Naive B cell (primary cell): ENCODE data around the gene CCDC116. TPM values are rescaled to one million over a fixed set of nuclear protein-coding genes. Genes with fewer than 3 reads are reported as not detected.
A peak's percentile ranks its signal among the peaks of the same experiment; 100 is the strongest.

Source experiments
- ATAC-seq, 2 donors: fragments of 150-1000 bp; cut with Tn5 transposase; 2 replicates each; pipeline ENCODE4 v1.10.0; 2021; ENCODE audit warnings: low read depth in 2 of 2, mild to moderate bottlenecking in 2 of 2, moderate library complexity in 2 of 2
- DNase-seq: peaks from one replicate; pipeline ENCODE4 v3.0.0; 2022
- H3K27ac Mint-ChIP-seq, 6 donors: one replicate each; pipeline ENCODE4 v1.8.0; 2020 to 2022; ENCODE audit warnings: mild to moderate bottlenecking in 6 of 6, mixed read lengths in 6 of 6, moderate library complexity in 5 of 6, inconsistent platforms in 2 of 6
- H3K27me3 Mint-ChIP-seq, 3 donors: one replicate each; pipeline ENCODE4 v1.8.0; 2021 to 2022; ENCODE audit warnings: mixed read lengths in 3 of 3, mild to moderate bottlenecking in 1 of 3
- H3K36me3 Mint-ChIP-seq, 2 donors: one replicate each; pipeline ENCODE4 v1.8.0; 2020 to 2022; ENCODE audit warnings: mixed read lengths in 2 of 2, inconsistent platforms in 1 of 2, mild to moderate bottlenecking in 1 of 2
- H3K4me1 Mint-ChIP-seq, 3 donors: one replicate each; pipeline ENCODE4 v1.8.0; 2020 to 2022; ENCODE audit warnings: mixed read lengths in 3 of 3, inconsistent platforms in 1 of 3, mild to moderate bottlenecking in 1 of 3, moderate library complexity in 1 of 3
- H3K4me3 Mint-ChIP-seq, 8 donors: one replicate each; pipeline ENCODE4 v1.8.0; 2020 to 2022; ENCODE audit warnings: mild to moderate bottlenecking in 8 of 8, mixed read lengths in 8 of 8, moderate library complexity in 8 of 8, inconsistent platforms in 2 of 8
- H3K9me3 Mint-ChIP-seq, 7 donors: one replicate each; pipeline ENCODE4 v1.8.0; 2020 to 2022; ENCODE audit warnings: mixed read lengths in 7 of 7, mild to moderate bottlenecking in 5 of 7, inconsistent platforms in 2 of 7, moderate library complexity in 1 of 7
- polyA plus RNA-seq, 6 donors: library from polyadenylated mRNA; unstranded; fragments of 300-500 nt; fragmentation: Illumina TruSeq; gene quantifications; one replicate each; pipeline ENCODE4 v1.2.3, GENCODE V29; 2021; ENCODE audit warnings: low read depth in 6 of 6

Gene CCDC116
- polyA plus RNA-seq, 6 donors from 2014 or later: not detected

- no peaks in the 10 kb centered on the region for H3K27me3 Mint-ChIP-seq
- H3K36me3 Mint-ChIP-seq: no peaks in the 10 kb centered on the region
- H3K4me1 Mint-ChIP-seq: peaks cover 15 to 21% (median 17%) of the 10 kb centered on the region in 3 donors
- H3K9me3 Mint-ChIP-seq: no peaks in the 10 kb centered on the region
- peak overlapping the region in 4 of 6 donors; percentile 3 to 79 (median 33) for H3K27ac Mint-ChIP-seq
- DNase-seq (no peak), ATAC-seq (no peak)
- H3K4me3 Mint-ChIP-seq: peak overlapping the region; percentile 53 to 94 (median 86)
Measured at GRCh38 chr22:21657020-21657359, 24.4 kb downstream of the CCDC116 start.

DNA sequence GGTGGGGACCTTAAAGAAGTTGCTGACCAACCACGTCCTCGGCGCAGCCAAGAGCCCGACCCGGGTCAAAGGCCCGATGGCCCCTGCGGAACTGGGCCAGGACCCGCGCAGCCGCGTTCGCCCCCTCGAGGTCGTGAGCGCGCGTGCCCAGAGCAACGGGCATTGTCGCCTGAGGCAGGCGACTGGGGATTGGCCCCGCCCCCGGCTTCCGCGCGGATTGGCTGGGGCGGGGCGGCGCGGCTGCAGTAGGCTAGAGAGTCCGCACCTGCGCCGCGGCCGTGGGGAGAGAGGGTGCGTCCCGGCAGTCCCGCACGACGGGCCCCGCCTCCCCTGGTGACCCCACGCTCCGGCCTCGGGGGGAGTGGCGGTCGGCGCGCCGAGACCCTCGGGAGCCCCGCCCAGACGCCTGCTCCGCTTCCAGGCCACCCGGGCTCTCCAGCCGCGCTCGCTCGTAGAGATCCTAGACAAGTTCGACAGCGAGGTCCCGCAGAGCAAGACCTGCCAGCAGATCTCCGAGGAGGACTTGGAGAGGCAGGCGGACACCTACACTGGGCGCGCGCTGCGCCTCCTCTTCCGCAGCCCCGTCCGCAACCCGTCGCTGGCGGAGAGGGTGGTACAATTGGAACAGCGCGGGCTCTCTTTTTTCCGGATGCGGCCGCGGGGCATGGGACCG lies 24.9 kb downstream of the CCDC116 start:
- no peaks in the 10 kb centered on the region for H3K36me3 Mint-ChIP-seq
- H3K9me3 Mint-ChIP-seq: no peaks in the 10 kb centered on the region
- ATAC-seq: peak; percentile 92 to 95
- H3K4me3 Mint-ChIP-seq: peak overlapping the region; percentile 78 to 94 (median 86)
- peaks cover 11 to 19% (median 15%) of the 10 kb centered on the region in 3 donors for H3K4me1 Mint-ChIP-seq
- no peaks in the 10 kb centered on the region for H3K27me3 Mint-ChIP-seq
- H3K27ac Mint-ChIP-seq: no peak overlapping the region
- DNase-seq: peak; percentile 77

GRCh38 chr22:21659864-21660525 lies 27.4 kb downstream of the CCDC116 start:
- peak overlapping the region in 2 of 6 donors; percentile 47 to 70 for H3K27ac Mint-ChIP-seq
- H3K27me3 Mint-ChIP-seq: no peaks in the 10 kb centered on the region
- H3K4me1 Mint-ChIP-seq: peaks cover 16 to 22% (median 19%) of the 10 kb centered on the region in 3 donors
- H3K9me3 Mint-ChIP-seq: no peaks in the 10 kb centered on the region
- ATAC-seq: no peak
- H3K4me3 Mint-ChIP-seq: peak overlapping the region in 4 of 8 donors; percentile 3 to 69 (median 36)
- no peaks in the 10 kb centered on the region for H3K36me3 Mint-ChIP-seq
- no peak for DNase-seq

DNA sequence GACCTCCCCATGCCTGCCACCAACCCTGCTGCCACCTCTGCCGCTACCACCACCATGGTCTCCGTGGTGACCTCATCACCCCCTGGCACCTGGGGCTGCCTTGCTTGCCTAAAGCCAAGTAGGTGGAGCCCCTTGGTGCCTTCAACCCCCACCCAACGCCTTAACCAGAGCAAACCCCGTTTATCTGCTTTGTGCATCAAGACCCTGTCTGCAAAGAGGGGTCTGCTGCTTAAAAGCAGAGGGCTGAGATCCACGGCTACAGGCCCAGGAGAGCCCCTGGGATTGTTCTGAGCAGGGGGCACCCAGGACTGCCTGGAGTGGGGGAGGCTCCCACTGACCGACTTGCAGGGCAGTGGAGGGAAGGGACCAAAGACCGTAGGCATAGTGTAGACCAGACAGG lies 28.3 kb downstream of the CCDC116 start:
- H3K4me1 Mint-ChIP-seq: peaks cover 22 to 26% (median 23%) of the 10 kb centered on the region in 3 donors
- DNase-seq (no peak), ATAC-seq (no peak)
- H3K27ac Mint-ChIP-seq: no peak overlapping the region
- no peaks in the 10 kb centered on the region for H3K9me3 Mint-ChIP-seq
- no peaks in the 10 kb centered on the region for H3K27me3 Mint-ChIP-seq
- H3K4me3 Mint-ChIP-seq: peak overlapping the region in 1 of 8 donors; percentile 58
- H3K36me3 Mint-ChIP-seq: no peaks in the 10 kb centered on the region

DNA sequence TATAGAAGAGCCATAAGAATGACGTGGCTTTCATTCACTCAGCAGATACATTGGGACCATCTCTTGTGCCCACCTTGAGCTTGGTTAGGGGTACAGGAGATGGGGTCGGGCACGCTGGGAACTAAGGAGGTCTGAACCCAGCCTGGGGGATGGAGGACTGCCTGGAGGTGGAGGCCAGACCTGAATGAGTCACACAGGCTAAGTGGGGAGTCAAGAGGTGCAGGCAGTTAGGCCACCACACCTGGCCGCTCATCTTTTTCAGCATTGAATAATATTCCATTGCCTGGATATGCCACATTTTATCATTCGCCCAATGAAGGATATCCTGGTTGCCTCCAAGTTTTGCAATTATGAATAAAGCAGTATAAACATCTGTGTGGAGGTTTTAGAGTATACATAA lies 29.4 kb downstream of the CCDC116 start:
- DNase-seq: no peak
- no peaks in the 10 kb centered on the region for H3K27me3 Mint-ChIP-seq
- no peaks in the 10 kb centered on the region for H3K9me3 Mint-ChIP-seq
- no peak for ATAC-seq
- H3K4me3 Mint-ChIP-seq: peak overlapping the region in 1 of 8 donors; percentile 14
- H3K27ac Mint-ChIP-seq: no peak overlapping the region
- no peaks in the 10 kb centered on the region for H3K36me3 Mint-ChIP-seq
- peaks cover 15 to 24% (median 24%) of the 10 kb centered on the region in 3 donors for H3K4me1 Mint-ChIP-seq

GRCh38 chr22:21663738-21664137 lies 31.2 kb downstream of the CCDC116 start:
- peak overlapping the region in 3 of 6 donors; percentile 34 to 85 (median 82) for H3K27ac Mint-ChIP-seq
- no peak for ATAC-seq

DNA sequence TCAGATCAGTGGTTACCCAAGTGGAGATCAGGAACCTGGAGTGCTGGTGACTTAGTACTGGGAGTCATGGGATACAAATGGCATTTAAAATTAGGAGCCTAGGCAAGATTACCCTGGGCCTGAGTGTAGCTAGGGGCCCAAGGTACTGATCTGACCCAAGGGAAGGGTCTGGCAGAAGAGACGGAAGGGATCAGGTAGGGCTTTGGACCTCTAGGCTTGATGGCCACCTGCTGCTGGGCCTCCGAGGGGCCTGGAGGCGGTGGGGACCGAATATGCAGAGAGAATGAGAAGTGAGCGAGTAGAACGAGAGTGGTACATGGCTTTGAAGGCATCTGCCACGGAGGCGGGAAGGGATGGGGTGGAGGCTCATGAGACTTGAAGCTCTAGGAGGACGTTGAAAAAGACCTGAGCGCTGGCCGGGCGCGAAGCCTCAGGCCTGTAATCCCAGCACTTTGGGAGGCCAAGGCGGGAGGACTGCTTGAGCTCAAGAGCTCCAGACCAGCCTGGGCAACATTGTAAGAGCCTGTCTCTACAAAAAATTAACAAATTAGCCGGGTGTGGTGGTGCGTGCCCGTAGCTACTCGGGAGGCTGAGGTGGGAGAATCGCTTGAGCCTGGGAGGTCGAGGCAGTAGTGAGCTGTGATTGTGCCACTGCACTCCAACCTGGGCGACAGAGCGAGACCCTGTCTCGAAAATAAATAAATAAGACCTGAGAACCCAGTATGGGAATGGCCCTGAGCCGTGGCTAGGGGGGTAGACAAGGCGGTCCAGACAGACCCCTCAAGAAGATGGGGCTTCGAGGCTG lies 32.7 kb downstream of the CCDC116 start:
- no peak for ATAC-seq
- peaks cover 21 to 38% (median 34%) of the 10 kb centered on the region in 3 donors for H3K4me1 Mint-ChIP-seq
- DNase-seq: no peak
- no peaks in the 10 kb centered on the region for H3K36me3 Mint-ChIP-seq
- peak overlapping the region; percentile 96 to 99 (median 99) for H3K27ac Mint-ChIP-seq
- no peaks in the 10 kb centered on the region for H3K9me3 Mint-ChIP-seq
- H3K4me3 Mint-ChIP-seq: peak overlapping the region; percentile 95 to 100 (median 99)
- H3K27me3 Mint-ChIP-seq: no peaks in the 10 kb centered on the region

More at GRCh38 chr22:21663738-21664137, 31.2 kb downstream of the CCDC116 start:
- DNase-seq: no peak
- Mint-ChIP-seq H3K36me3 (no peaks in the 10 kb centered on the region), H3K4me3 (peak overlapping the region in 7 of 8 donors; percentile 2 to 86 (median 56)), H3K4me1 (peaks cover 17 to 31% (median 24%) of the 10 kb centered on the region in 3 donors), H3K27me3 (no peaks in the 10 kb centered on the region), H3K9me3 (no peaks in the 10 kb centered on the region)

DNA sequence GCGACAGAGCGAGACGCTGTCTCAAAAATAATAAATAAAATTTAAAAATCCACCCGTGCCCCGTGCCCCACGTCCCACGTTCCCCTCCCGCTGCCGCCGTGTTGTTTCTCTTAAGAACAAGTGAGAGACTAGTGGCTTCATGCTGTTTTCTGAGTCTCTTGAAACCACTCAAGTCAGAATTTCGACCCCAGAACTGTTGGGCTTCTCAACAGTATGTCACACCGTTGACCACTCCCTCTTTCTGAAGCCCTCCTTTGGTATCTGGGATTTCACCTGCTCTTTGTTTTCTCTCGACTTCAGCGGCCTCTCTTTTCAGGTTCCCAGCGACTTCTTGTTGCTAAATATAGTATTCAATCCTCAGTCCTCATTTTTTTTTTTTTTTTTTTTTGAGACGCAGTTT lies 34.2 kb downstream of the CCDC116 start:
- H3K36me3 Mint-ChIP-seq: peaks cover 0 to 4% of the 10 kb centered on the region in 2 donors
- peaks cover 21 to 38% (median 34%) of the 10 kb centered on the region in 3 donors for H3K4me1 Mint-ChIP-seq
- H3K9me3 Mint-ChIP-seq: no peaks in the 10 kb centered on the region
- ATAC-seq: no peak
- peak overlapping the region; percentile 22 to 99 (median 74) for H3K27ac Mint-ChIP-seq
- no peaks in the 10 kb centered on the region for H3K27me3 Mint-ChIP-seq
- peak overlapping the region; percentile 95 to 100 (median 99) for H3K4me3 Mint-ChIP-seq
- no peak for DNase-seq

- no peak overlapping the region for H3K27ac Mint-ChIP-seq
- H3K4me1 Mint-ChIP-seq: peaks cover 17 to 46% (median 38%) of the 10 kb centered on the region in 3 donors
- ATAC-seq (no peak), DNase-seq (no peak)
- peaks cover 4 to 8% of the 10 kb centered on the region in 2 donors for H3K36me3 Mint-ChIP-seq
- no peaks in the 10 kb centered on the region for H3K9me3 Mint-ChIP-seq
- peak overlapping the region in 5 of 8 donors; percentile 23 to 75 (median 61) for H3K4me3 Mint-ChIP-seq
- H3K27me3 Mint-ChIP-seq: no peaks in the 10 kb centered on the region
Measured at GRCh38 chr22:21669026-21669425, 36.5 kb downstream of the CCDC116 start.

GRCh38 chr22:21672107-21672629 lies 39.6 kb downstream of the CCDC116 start:
- H3K27me3 Mint-ChIP-seq: no peaks in the 10 kb centered on the region
- peaks cover 8 to 33% (median 17%) of the 10 kb centered on the region in 3 donors for H3K4me1 Mint-ChIP-seq
- H3K27ac Mint-ChIP-seq: peak overlapping the region in 1 of 6 donors; percentile 28
- DNase-seq: no peak
- peak overlapping the region in 1 of 8 donors; percentile 30 for H3K4me3 Mint-ChIP-seq
- H3K9me3 Mint-ChIP-seq: no peaks in the 10 kb centered on the region
- peaks cover 4 to 18% of the 10 kb centered on the region in 2 donors for H3K36me3 Mint-ChIP-seq
- ATAC-seq: no peak

- Mint-ChIP-seq H3K4me3 (peak overlapping the region in 1 of 8 donors; percentile 27), H3K27ac (peak overlapping the region in 3 of 6 donors; percentile 36 to 90 (median 61)), H3K9me3 (no peaks in the 10 kb centered on the region), H3K4me1 (peaks cover 4 to 27% (median 7%) of the 10 kb centered on the region in 3 donors), H3K36me3 (peaks cover 4 to 18% of the 10 kb centered on the region in 2 donors), H3K27me3 (no peaks in the 10 kb centered on the region)
- ATAC-seq (no peak), DNase-seq (no peak)
Measured at GRCh38 chr22:21673534-21674321, 41.2 kb downstream of the CCDC116 start.

- H3K36me3 Mint-ChIP-seq: peaks cover 4 to 18% of the 10 kb centered on the region in 2 donors
- H3K27ac Mint-ChIP-seq: peak overlapping the region in 2 of 6 donors; percentile 33 to 36
- no peaks in the 10 kb centered on the region for H3K9me3 Mint-ChIP-seq
- DNase-seq: no peak
- no peak overlapping the region for H3K4me3 Mint-ChIP-seq
- ATAC-seq: no peak
- H3K27me3 Mint-ChIP-seq: no peaks in the 10 kb centered on the region
- H3K4me1 Mint-ChIP-seq: peaks cover 2 to 20% (median 2%) of the 10 kb centered on the region in 3 donors
Measured at GRCh38 chr22:21674638-21675245, 42.2 kb downstream of the CCDC116 start.
